ENCODE results near the gene SERPINB8. TPM values are rescaled to one million over a fixed set of nuclear protein-coding genes. Genes with fewer than 3 reads are reported as not detected.

The SERPINB8 gene
- total and polyA plus RNA-seq, 4 experiments from 2014 or later: 13.8 to 16.3 (median 15.3) TPM

DNA sequence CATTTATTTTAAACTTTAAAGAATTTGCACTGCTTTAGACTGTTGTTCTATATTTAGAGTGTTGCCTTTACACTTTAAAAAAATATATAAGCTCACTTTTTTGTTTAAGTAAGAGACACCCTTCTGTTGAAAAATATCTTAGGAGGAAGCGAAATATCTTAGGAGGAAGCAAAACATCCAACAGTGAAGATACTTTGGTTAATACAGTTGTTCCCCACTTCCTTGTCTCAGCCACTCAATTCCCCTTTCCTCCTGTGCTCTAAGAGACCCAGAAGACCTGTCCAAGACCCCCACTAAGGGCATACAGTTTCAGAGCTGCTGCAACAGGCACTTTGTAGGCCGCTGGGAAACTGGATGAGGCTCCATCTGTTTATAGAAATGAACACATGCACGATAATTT is 5.7 kb downstream of the SERPINB8 start:
- Mint-ChIP-seq H3K4me1 (peaks cover 23 to 38% (median 24%) of the 10 kb centered on the region in 4 donors), H3K27ac (peak overlapping the region in 1 of 7 donors; percentile 10), H3K36me3 (peaks cover 0 to 10% of the 10 kb centered on the region in 2 donors), H3K9me3 (no peaks in the 10 kb centered on the region), H3K4me3 (no peak overlapping the region), H3K27me3 (no peaks in the 10 kb centered on the region)
- no peak overlapping the region for H3K27ac ChIP-seq (ENCODE audit: low read depth, low read length)
- ChIA-PET POLR2A (ENCODE audit: partially characterized antibody) (interaction anchor here (1.0 kb wide), 1 partner anchor 9 kb away, joined by 3 read pairs; no protein-coding TSS in a partner anchor), CTCF (ENCODE audit: partially characterized antibody) (interaction anchor here (1.0 to 6.4 kb wide), 8 partner anchors 8 to 457 kb away, joined by 3 to 118 read pairs (median 6); no protein-coding TSS in a partner anchor)
- no peak overlapping the region for H3K4me3 ChIP-seq (ENCODE audit: low read length in 2 of 2)
- intact Hi-C loops (cut with micrococcal nuclease): loop anchor here (1.0 kb wide), 1 partner anchor 12 kb away; no protein-coding TSS in a partner anchor
- DNase-seq: no peak
- no peaks in the 10 kb centered on the region for H3K27me3 ChIP-seq (ENCODE audit: insufficient read depth, low read length)
- H3K36me3 ChIP-seq (ENCODE audit: insufficient read depth, low read length): no peaks in the 10 kb centered on the region
- H3K4me1 ChIP-seq (ENCODE audit: insufficient read depth, low read length): peaks cover 11% of the 10 kb centered on the region
- no peaks in the 10 kb centered on the region for H3K9me3 ChIP-seq (ENCODE audit: control insufficient read depth in 1 of 2, low read length in 2 of 2)

DNA sequence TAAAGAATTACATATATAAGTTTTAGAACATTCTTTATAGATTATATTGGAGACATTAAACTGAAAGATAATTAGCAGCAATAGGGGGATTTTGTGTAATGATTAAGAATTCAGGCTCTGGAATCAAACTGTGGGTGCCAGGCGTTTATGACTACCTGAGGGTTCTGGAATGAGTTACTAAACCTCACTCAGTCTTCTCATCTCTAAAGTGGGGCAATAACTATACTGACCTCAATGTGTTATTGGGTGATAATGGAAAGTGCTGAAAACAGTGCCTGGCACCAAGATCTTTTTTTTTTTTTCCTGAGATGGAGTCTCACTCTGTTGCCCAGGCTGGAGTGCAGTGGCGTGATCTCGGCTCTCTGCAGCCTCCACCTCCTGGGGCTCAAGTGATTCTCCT is 7.2 kb downstream of the SERPINB8 start:
- Histone ChIP-seq H3K9me3 (ENCODE audit: control insufficient read depth in 1 of 2, low read length in 2 of 2) (no peaks in the 10 kb centered on the region), H3K4me3 (ENCODE audit: low read length in 2 of 2) (no peak overlapping the region), H3K36me3 (ENCODE audit: insufficient read depth, low read length) (peaks cover 9% of the 10 kb centered on the region), H3K27me3 (ENCODE audit: insufficient read depth, low read length) (no peaks in the 10 kb centered on the region), H3K4me1 (ENCODE audit: insufficient read depth, low read length) (peaks cover 5% of the 10 kb centered on the region), H3K27ac (ENCODE audit: low read depth, low read length) (no peak overlapping the region)
- Mint-ChIP-seq H3K27me3 (no peaks in the 10 kb centered on the region), H3K9me3 (no peaks in the 10 kb centered on the region), H3K4me1 (peaks cover 13 to 26% (median 17%) of the 10 kb centered on the region in 4 donors), H3K36me3 (peaks cover 13 to 22% of the 10 kb centered on the region in 2 donors), H3K27ac (no peak overlapping the region), H3K4me3 (no peak overlapping the region)
- DNase-seq: no peak
- CTCF ChIA-PET (ENCODE audit: partially characterized antibody): interaction anchor here (0.9 to 6.4 kb wide), 4 partner anchors 8 to 459 kb away, joined by 6 to 118 read pairs (median 14); no protein-coding TSS in a partner anchor
- POLR2A ChIA-PET (ENCODE audit: partially characterized antibody): no interaction called here
- intact Hi-C loops (cut with micrococcal nuclease): no loop called here

DNA sequence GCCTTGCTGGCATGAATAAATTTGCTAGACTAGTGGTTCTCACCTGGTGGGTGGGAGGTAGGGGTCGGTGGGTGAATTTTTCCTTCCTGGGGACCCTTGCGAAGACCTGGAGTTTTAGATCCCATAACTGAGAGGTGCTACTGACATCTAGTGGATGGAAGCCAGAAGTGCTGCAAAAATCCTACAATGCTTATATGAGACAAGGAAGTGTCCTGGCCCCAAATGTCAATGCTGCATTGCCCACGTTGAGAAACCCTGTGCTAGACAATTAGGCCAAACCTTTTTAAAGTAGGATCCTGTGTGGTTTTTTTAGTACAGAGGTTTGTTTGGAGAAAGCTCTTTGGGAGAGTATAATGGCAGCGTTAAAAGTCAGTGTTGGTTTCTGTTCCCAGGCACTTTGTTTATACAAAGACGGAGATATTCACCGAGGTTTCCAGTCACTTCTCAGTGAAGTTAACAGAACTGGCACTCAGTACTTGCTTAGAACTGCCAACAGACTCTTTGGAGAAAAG is 9.6 kb downstream of the SERPINB8 start:
- CTCF ChIA-PET (ENCODE audit: partially characterized antibody): interaction anchor here (0.7 to 2.6 kb wide), 10 partner anchors 11 to 463 kb away, joined by 3 to 12 read pairs (median 4); no protein-coding TSS in a partner anchor

DNA sequence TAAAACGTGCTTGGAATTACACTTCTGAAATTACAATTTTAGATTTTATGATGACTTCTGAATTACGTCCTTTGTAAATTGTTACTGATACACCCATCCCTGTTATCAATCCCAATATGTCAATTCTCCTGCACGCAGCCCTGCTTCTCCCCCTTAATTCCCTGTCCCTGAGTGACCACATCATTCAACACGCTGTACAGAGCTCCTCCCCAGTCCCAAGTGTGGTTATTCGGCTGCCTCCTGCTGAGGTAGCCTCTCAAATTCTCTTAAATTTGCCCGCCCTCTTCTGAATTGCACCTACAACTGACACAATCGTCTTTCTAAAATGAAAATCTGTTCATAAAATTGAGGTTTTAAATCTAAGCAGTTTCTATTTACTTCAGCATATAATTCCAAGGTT is 10.1 kb downstream of the SERPINB8 start:
- Mint-ChIP-seq H3K36me3 (peaks cover 31 to 47% of the 10 kb centered on the region in 2 donors), H3K4me3 (peak overlapping the region in 2 of 8 donors; percentile 34 to 63), H3K27ac (peak overlapping the region in 2 of 7 donors; percentile 43 to 71), H3K27me3 (no peaks in the 10 kb centered on the region), H3K9me3 (no peaks in the 10 kb centered on the region), H3K4me1 (peaks cover 12 to 18% (median 12%) of the 10 kb centered on the region in 4 donors)
- Histone ChIP-seq H3K27ac (ENCODE audit: low read depth, low read length) (no peak overlapping the region), H3K4me3 (ENCODE audit: low read length in 2 of 2) (no peak overlapping the region), H3K36me3 (ENCODE audit: insufficient read depth, low read length) (peaks cover 27% of the 10 kb centered on the region), H3K27me3 (ENCODE audit: insufficient read depth, low read length) (no peaks in the 10 kb centered on the region), H3K9me3 (ENCODE audit: control insufficient read depth in 1 of 2, low read length in 2 of 2) (no peaks in the 10 kb centered on the region), H3K4me1 (ENCODE audit: insufficient read depth, low read length) (peaks cover 5% of the 10 kb centered on the region)
- intact Hi-C loops (cut with micrococcal nuclease): no loop called here
- POLR2A ChIA-PET (ENCODE audit: partially characterized antibody): no interaction called here
- CTCF ChIA-PET (ENCODE audit: partially characterized antibody): interaction anchor here (0.7 to 2.6 kb wide), 10 partner anchors 11 to 464 kb away, joined by 3 to 12 read pairs (median 4); no protein-coding TSS in a partner anchor
- no peak for DNase-seq

More for the DNA sequence above, 9.6 kb downstream of the SERPINB8 start:
- POLR2A ChIA-PET (ENCODE audit: partially characterized antibody): no interaction called here
- Histone ChIP-seq H3K27ac (ENCODE audit: low read depth, low read length) (no peak overlapping the region), H3K4me1 (ENCODE audit: insufficient read depth, low read length) (peaks cover 5% of the 10 kb centered on the region), H3K4me3 (ENCODE audit: low read length in 2 of 2) (no peak overlapping the region), H3K36me3 (ENCODE audit: insufficient read depth, low read length) (peaks cover 27% of the 10 kb centered on the region), H3K9me3 (ENCODE audit: control insufficient read depth in 1 of 2, low read length in 2 of 2) (no peaks in the 10 kb centered on the region), H3K27me3 (ENCODE audit: insufficient read depth, low read length) (no peaks in the 10 kb centered on the region)
- peak overlapping the region in 3 of 8 donors; percentile 9 to 69 (median 15) for H3K4me3 Mint-ChIP-seq
- peaks cover 28 to 43% of the 10 kb centered on the region in 2 donors for H3K36me3 Mint-ChIP-seq
- no peaks in the 10 kb centered on the region for H3K9me3 Mint-ChIP-seq
- H3K27me3 Mint-ChIP-seq: no peaks in the 10 kb centered on the region
- peaks cover 13 to 23% (median 15%) of the 10 kb centered on the region in 4 donors for H3K4me1 Mint-ChIP-seq
- peak overlapping the region in 3 of 7 donors; percentile 50 to 71 (median 70) for H3K27ac Mint-ChIP-seq
- intact Hi-C loops (cut with micrococcal nuclease): loop anchor here (1.0 kb wide), 5 partner anchors 9 to 461 kb away; partner anchors contain the start of genes HMSD and SERPINB8
- DNase-seq: peak; percentile 38 to 49 (median 41)

DNA sequence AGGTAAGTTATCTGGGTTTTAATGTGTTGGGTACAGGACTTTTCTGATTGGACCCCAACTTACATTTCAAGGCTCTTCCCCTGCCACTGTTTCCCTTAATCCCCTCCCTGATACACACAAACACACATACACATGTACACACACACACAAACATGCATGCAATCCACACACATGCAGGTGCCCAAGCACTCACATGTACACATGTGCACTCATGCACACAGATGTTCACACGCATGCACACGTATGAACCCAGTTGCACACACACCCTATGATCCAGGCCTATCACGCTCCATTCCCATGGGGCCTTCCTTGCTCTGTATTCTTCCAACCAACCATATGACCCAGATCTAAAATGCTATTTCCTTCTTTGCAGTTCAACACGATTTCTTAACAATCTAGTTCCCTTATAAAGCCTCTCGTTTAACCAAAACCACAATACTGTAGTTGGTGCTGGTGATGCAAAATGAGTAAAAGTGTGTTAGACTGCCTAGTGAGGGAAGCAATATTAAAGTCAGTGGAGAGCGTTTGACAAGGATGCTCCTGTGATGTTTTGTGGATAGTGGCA is 11.1 kb downstream of the SERPINB8 start:
- Histone ChIP-seq H3K9me3 (ENCODE audit: control insufficient read depth in 1 of 2, low read length in 2 of 2) (no peaks in the 10 kb centered on the region), H3K4me3 (ENCODE audit: low read length in 2 of 2) (no peak overlapping the region), H3K27ac (ENCODE audit: low read depth, low read length) (no peak overlapping the region), H3K27me3 (ENCODE audit: insufficient read depth, low read length) (no peaks in the 10 kb centered on the region), H3K36me3 (ENCODE audit: insufficient read depth, low read length) (peaks cover 33% of the 10 kb centered on the region), H3K4me1 (ENCODE audit: insufficient read depth, low read length) (peaks cover 5% of the 10 kb centered on the region)
- intact Hi-C loops (cut with micrococcal nuclease): no loop called here
- DNase-seq: no peak
- Mint-ChIP-seq H3K27ac (peak overlapping the region in 1 of 7 donors; percentile 49), H3K4me1 (peaks cover 9 to 15% (median 11%) of the 10 kb centered on the region in 4 donors), H3K4me3 (no peak overlapping the region), H3K27me3 (no peaks in the 10 kb centered on the region), H3K9me3 (no peaks in the 10 kb centered on the region), H3K36me3 (peaks cover 35 to 57% of the 10 kb centered on the region in 2 donors)
- ChIA-PET CTCF (ENCODE audit: partially characterized antibody) (interaction anchor here (1.3 to 2.6 kb wide), 3 partner anchors 13 to 19 kb away, joined by 3 to 12 read pairs (median 12); no protein-coding TSS in a partner anchor), POLR2A (ENCODE audit: partially characterized antibody) (no interaction called here)

DNA sequence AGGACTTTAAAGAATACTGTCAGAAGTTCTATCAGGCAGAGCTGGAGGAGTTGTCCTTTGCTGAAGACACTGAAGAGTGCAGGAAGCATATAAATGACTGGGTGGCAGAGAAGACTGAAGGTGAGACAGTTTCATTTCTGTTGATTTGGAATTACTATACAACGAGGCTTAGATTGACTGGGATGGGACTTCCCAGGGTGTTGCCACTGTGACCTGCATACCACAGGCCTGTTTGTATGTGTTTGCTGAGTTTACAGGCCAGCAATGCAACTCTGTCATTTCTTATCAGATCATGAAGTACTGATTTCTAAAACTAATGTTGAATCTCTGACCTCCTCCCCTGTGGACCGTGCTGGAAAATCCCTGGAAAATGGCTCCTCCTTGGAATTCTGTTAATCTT is 11.8 kb downstream of the SERPINB8 start:
- intact Hi-C loops (cut with micrococcal nuclease): no loop called here
- Mint-ChIP-seq H3K36me3 (peaks cover 41 to 64% of the 10 kb centered on the region in 2 donors), H3K27ac (no peak overlapping the region), H3K9me3 (no peaks in the 10 kb centered on the region), H3K4me3 (no peak overlapping the region), H3K4me1 (peaks cover 9 to 15% (median 11%) of the 10 kb centered on the region in 4 donors), H3K27me3 (no peaks in the 10 kb centered on the region)
- Histone ChIP-seq H3K36me3 (ENCODE audit: insufficient read depth, low read length) (peaks cover 37% of the 10 kb centered on the region), H3K27me3 (ENCODE audit: insufficient read depth, low read length) (no peaks in the 10 kb centered on the region), H3K4me1 (ENCODE audit: insufficient read depth, low read length) (peaks cover 5% of the 10 kb centered on the region), H3K4me3 (ENCODE audit: low read length in 2 of 2) (no peak overlapping the region), H3K9me3 (ENCODE audit: control insufficient read depth in 1 of 2, low read length in 2 of 2) (no peaks in the 10 kb centered on the region), H3K27ac (ENCODE audit: low read depth, low read length) (no peak overlapping the region)
- no peak for DNase-seq
- ChIA-PET CTCF (ENCODE audit: partially characterized antibody) (interaction anchor here (2.6 kb wide), 1 partner anchor 12 kb away, joined by 12 read pairs; no protein-coding TSS in a partner anchor), POLR2A (ENCODE audit: partially characterized antibody) (no interaction called here)

DNA sequence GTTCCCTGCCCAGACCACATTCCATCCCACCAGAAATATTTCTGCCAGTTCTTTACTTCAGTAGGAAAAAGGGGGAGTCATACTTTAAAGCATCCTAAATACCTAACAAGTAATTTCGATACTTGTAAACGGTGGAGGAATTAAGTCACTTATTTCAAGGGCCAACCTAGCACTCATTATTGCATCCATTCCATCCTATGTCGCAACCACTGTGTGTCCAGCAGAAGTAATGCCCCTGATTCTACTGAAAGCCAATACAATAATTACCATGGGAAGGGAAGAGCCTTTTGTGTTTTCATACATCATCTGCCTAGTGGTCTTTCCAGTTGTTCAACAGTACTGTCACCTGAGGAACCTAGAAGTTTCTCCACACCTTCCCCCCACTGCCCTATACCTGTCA is 12.5 kb downstream of the SERPINB8 start:
- Mint-ChIP-seq H3K4me3 (no peak overlapping the region), H3K27me3 (no peaks in the 10 kb centered on the region), H3K9me3 (no peaks in the 10 kb centered on the region), H3K4me1 (peaks cover 9 to 15% (median 11%) of the 10 kb centered on the region in 4 donors), H3K36me3 (peaks cover 47 to 70% of the 10 kb centered on the region in 2 donors), H3K27ac (no peak overlapping the region)
- Histone ChIP-seq H3K27me3 (ENCODE audit: insufficient read depth, low read length) (no peaks in the 10 kb centered on the region), H3K4me1 (ENCODE audit: insufficient read depth, low read length) (peaks cover 5% of the 10 kb centered on the region), H3K4me3 (ENCODE audit: low read length in 2 of 2) (no peak overlapping the region), H3K27ac (ENCODE audit: low read depth, low read length) (no peak overlapping the region), H3K9me3 (ENCODE audit: control insufficient read depth in 1 of 2, low read length in 2 of 2) (no peaks in the 10 kb centered on the region), H3K36me3 (ENCODE audit: insufficient read depth, low read length) (peaks cover 37% of the 10 kb centered on the region)
- ChIA-PET CTCF (ENCODE audit: partially characterized antibody) (interaction anchor here (1.3 to 3.5 kb wide), 2 partner anchors 12 to 19 kb away, joined by 4 to 24 read pairs; no protein-coding TSS in a partner anchor), POLR2A (ENCODE audit: partially characterized antibody) (no interaction called here)
- no peak for DNase-seq
- intact Hi-C loops (cut with micrococcal nuclease): no loop called here

Measured in CD4-positive, alpha-beta memory T cell (primary cell).